ENCODE data around the gene CDH8.
"Not testable (repeated sequence)": the region's sequence is repeated elsewhere in the genome, so short reads cannot be mapped to it uniquely, and the experiment has no call there.

CDH8 gene

GRCh38 chr16:61929776-61930175 lies 106.5 kb downstream of the CDH8 start:
- no peak for DNase-seq
- Histone ChIP-seq H3K36me3 (no peaks in the 10 kb centered on the region), H3K4me3 (ENCODE audit: low read depth, low read length) (no peak overlapping the region), H3K27me3 (ENCODE audit: insufficient read depth, low read depth, severe bottlenecking) (peaks cover 33% of the 10 kb centered on the region), H3K27ac (no peak overlapping the region), H3K9me3 (ENCODE audit: severe bottlenecking) (no peaks in the 10 kb centered on the region)
- no peak for TF ChIP-seq CTCF (IDR thresholded peaks at IDR 0.05; ENCODE audit: low read depth, low read length)

GRCh38 chr16:61926766-61927165 lies 109.5 kb downstream of the CDH8 start:
- no peak overlapping the region for H3K4me3 ChIP-seq (ENCODE audit: low read depth, low read length)
- no peak overlapping the region for H3K27ac ChIP-seq
- no peaks in the 10 kb centered on the region for H3K9me3 ChIP-seq (ENCODE audit: severe bottlenecking)
- DNase-seq = no peak
- TF ChIP-seq CTCF (IDR thresholded peaks at IDR 0.05; ENCODE audit: low read depth, low read length) = no peak
- no peaks in the 10 kb centered on the region for H3K36me3 ChIP-seq
- peaks cover 22% of the 10 kb centered on the region for H3K27me3 ChIP-seq (ENCODE audit: insufficient read depth, low read depth, severe bottlenecking)

- Histone ChIP-seq H3K9me3 (ENCODE audit: severe bottlenecking) (peaks cover 2% of the 10 kb centered on the region), H3K27ac (no peak overlapping the region), H3K27me3 (ENCODE audit: insufficient read depth, low read depth, severe bottlenecking) (peaks cover 8% of the 10 kb centered on the region), H3K36me3 (no peaks in the 10 kb centered on the region), H3K4me3 (ENCODE audit: low read depth, low read length) (no peak overlapping the region)
- no peak for TF ChIP-seq CTCF (IDR thresholded peaks at IDR 0.05; ENCODE audit: low read depth, low read length)
- no peak for DNase-seq
Observed at GRCh38 chr16:61923629-61924028, 112.6 kb downstream of the CDH8 start.

- H3K36me3 ChIP-seq = no peaks in the 10 kb centered on the region
- no peak for DNase-seq
- TF ChIP-seq CTCF (IDR thresholded peaks at IDR 0.05; ENCODE audit: low read depth, low read length) = no peak
- peaks cover 2% of the 10 kb centered on the region for H3K9me3 ChIP-seq (ENCODE audit: severe bottlenecking)
- peaks cover 5% of the 10 kb centered on the region for H3K27me3 ChIP-seq (ENCODE audit: insufficient read depth, low read depth, severe bottlenecking)
- H3K4me3 ChIP-seq (ENCODE audit: low read depth, low read length) = no peak overlapping the region
- no peak overlapping the region for H3K27ac ChIP-seq
Observed at GRCh38 chr16:61921373-61921772, 114.9 kb downstream of the CDH8 start.

GRCh38 chr16:61917865-61918826 lies 118.1 kb downstream of the CDH8 start:
- H3K27ac ChIP-seq; H3K36me3 ChIP-seq; H3K4me3 ChIP-seq (ENCODE audit: low read depth, low read length); DNase-seq; H3K27me3 ChIP-seq (ENCODE audit: insufficient read depth, low read depth, severe bottlenecking); H3K9me3 ChIP-seq (ENCODE audit: severe bottlenecking): not testable (repeated sequence)

GRCh38 chr16:61915569-61915968 lies 120.7 kb downstream of the CDH8 start:
- Histone ChIP-seq H3K27ac (no peak overlapping the region), H3K4me3 (ENCODE audit: low read depth, low read length) (no peak overlapping the region), H3K9me3 (ENCODE audit: severe bottlenecking) (peaks cover 2% of the 10 kb centered on the region), H3K27me3 (ENCODE audit: insufficient read depth, low read depth, severe bottlenecking) (peaks cover 15% of the 10 kb centered on the region), H3K36me3 (no peaks in the 10 kb centered on the region)
- DNase-seq = no peak
- TF ChIP-seq CTCF (IDR thresholded peaks at IDR 0.05; ENCODE audit: low read depth, low read length) = no peak
